ENCODE measurements around the gene POLN. TPM values are rescaled to one million over a fixed set of nuclear protein-coding genes. Genes with fewer than 3 reads are reported as not detected.

POLN gene
- total and polyA plus RNA-seq, 8 donors: 0.29 to 5.1 (median 1.4) TPM; not detected in 2

DNA sequence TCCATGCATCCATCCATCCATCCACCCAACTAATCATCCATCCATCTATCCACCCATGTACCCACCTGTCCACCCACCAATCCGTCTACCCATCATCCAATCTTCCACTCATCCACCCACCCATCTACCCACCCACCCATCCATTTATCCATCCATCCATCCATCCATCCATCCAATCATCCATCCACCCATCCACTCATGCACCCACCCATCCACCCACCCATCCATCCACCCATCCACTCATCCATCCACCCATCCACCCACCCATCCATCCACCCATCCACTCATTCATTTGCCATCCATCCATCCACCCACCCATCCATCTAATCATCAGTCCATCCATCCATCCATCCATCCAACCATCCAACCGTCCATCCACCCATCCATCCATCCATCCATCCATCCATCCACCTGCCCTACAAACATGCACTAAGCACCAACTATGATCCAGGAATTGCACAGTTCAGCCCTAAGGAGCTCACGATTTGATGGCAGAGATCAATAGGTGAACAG lies 41.3 kb upstream of the POLN start:
- H3K27me3 ChIP-seq: no peaks in the 10 kb centered on the region
- no peak overlapping the region for H3K27ac ChIP-seq
- TF ChIP-seq EP300 (IDR thresholded peaks at IDR 0.05): no peak
- no peak for TF ChIP-seq CTCF (IDR thresholded peaks at IDR 0.05)
- no peak for TF ChIP-seq POLR2AphosphoS5 (IDR thresholded peaks at IDR 0.05)
- no peak for TF ChIP-seq POLR2A (IDR thresholded peaks at IDR 0.05)
- H3K4me3 ChIP-seq: no peak overlapping the region
- 93 to 97% (median 96%) methylated on average over 3 of the region's 3 CpGs for WGBS, 5 donors
- no peak for DNase-seq
- H3K36me3 ChIP-seq: peaks cover 0 to 4% (median 0%) of the 10 kb centered on the region in 4 donors
- intact Hi-C loops (cut with DNase I; ENCODE audit: low total_unique reads): no loop called here
- H3K9me3 ChIP-seq: no peaks in the 10 kb centered on the region
- H3K4me1 ChIP-seq: no peaks in the 10 kb centered on the region

DNA sequence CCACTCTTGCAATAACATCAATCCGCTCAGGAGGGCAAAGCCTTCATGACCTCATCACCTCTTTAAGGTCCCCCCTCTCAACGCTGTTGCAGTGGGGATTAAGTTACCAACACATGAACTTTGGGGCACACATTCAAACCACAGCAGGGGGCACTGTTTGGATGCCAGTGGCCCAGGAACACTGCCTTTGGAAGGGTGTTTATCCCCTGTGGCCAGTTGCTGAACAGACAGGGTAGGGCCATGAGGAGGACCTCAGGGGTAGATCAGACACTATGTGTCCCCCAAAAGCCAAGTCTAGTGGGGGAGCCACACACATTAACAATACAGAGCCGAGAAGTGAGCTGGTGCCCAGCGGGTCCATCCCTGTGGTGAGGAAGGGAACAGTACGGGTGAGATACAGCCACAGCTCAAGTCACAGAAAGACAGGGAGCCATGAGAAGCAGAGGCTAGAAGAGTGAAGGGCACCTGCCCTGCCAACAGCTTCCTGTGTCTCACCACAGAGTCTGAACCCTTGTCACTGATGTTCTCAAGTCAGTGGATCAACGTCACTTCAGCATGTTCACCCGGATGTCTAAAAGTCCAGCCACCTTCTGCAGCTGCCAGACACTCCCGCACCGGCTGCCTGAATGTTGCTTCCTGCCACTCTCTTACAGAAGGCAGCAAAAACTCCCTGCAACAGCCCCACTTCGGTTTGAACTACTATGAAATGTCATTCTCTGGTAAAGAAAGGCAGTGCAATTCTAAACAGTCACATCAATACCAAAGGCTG lies 39.8 kb upstream of the POLN start:
- intact Hi-C loops (cut with DNase I; ENCODE audit: low total_unique reads): no loop called here
- DNase-seq: peak; percentile 51 to 78
- Histone ChIP-seq H3K4me1 (no peaks in the 10 kb centered on the region), H3K27me3 (no peaks in the 10 kb centered on the region), H3K27ac (peak overlapping the region in 4 of 5 donors; percentile 3 to 51 (median 14)), H3K36me3 (no peaks in the 10 kb centered on the region), H3K4me3 (no peak overlapping the region), H3K9me3 (no peaks in the 10 kb centered on the region)
- 60 to 78% (median 66%) methylated on average over 8 to 10 of the region's 10 CpGs for WGBS, 5 donors
- TF ChIP-seq POLR2AphosphoS5 (IDR thresholded peaks at IDR 0.05) (peak in 2 of 3 donors; percentile 22 to 57), CTCF (IDR thresholded peaks at IDR 0.05) (no peak)

DNA sequence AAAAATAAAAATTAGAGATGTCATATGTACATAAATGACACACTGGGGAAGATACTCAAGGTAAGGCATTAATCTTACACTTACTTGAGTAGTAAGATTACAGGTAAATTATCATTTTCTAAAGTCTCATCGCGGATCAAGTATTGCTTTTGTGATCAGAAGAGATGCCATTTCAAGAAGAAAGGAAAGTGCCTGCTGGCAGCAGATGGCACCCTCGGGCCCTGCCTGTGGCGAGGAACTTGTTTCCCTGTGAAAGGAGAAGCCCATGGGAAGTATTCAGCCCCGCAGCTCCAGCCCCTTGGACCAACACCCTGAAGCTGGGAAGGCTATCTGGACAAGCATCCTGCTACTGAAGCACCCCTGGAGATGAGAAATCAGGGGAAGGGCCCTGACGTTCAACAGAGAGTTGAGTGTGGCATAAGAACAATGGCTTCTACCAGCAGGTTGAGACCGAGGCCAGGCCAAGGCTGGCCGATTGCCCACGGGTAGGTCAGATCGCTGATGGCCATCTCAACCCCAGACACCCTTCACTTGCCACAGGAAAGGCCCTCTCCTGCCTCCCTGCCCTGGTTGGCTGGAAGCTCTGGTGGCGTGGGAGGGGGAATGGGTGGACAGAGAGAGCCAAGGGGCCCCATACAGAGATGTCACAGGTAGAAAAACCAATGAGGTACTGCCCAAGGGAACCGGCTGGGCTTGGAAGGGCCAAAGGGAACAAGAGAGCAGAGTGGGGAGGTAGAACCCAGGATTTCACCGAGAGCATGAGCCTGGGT lies 38.8 kb upstream of the POLN start:
- no peaks in the 10 kb centered on the region for H3K27me3 ChIP-seq
- peak in 1 of 2 donors; percentile 65 for DNase-seq
- H3K4me1 ChIP-seq: no peaks in the 10 kb centered on the region
- H3K36me3 ChIP-seq: no peaks in the 10 kb centered on the region
- WGBS, 5 donors: 50 to 70% (median 63%) methylated on average over 13 of the region's 13 CpGs
- no peaks in the 10 kb centered on the region for H3K9me3 ChIP-seq
- intact Hi-C loops (cut with DNase I; ENCODE audit: low total_unique reads): no loop called here
- no peak overlapping the region for H3K4me3 ChIP-seq
- H3K27ac ChIP-seq: peak overlapping the region in 3 of 5 donors; percentile 3 to 51 (median 10)
- TF ChIP-seq POLR2AphosphoS5 (IDR thresholded peaks at IDR 0.05): no peak
- peak in 2 of 7 experiments; percentile 19 to 39 for TF ChIP-seq CTCF (IDR thresholded peaks at IDR 0.05)
- TF ChIP-seq POLR2A (IDR thresholded peaks at IDR 0.05): no peak
- no peak for TF ChIP-seq EP300 (IDR thresholded peaks at IDR 0.05)

DNA sequence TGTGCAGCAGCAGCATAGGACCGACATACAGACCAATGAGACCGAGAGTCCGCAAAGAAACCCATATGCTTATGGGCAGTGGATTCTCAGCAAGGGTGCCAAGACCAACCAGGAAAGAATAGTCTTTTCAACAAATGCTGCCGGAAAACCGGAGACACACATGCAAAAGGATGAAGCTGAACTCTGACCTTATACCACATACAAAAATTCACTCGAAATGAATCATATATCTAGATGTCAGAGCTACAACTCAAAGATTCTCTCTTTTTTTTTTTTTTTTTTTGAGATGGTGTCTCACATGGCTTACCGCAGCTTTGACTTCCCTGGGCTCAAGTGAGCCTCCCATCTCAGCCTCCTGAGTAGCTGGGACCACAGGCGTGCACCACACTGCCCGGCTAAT lies 36.0 kb upstream of the POLN start:
- no peaks in the 10 kb centered on the region for H3K27me3 ChIP-seq
- no peak overlapping the region for H3K27ac ChIP-seq
- no peaks in the 10 kb centered on the region for H3K4me1 ChIP-seq
- intact Hi-C loops (cut with DNase I; ENCODE audit: low total_unique reads): no loop called here
- no peak for DNase-seq
- H3K4me3 ChIP-seq: no peak overlapping the region
- 87 to 97% (median 96%) methylated on average over 9 of the region's 9 CpGs for WGBS, 5 donors
- TF ChIP-seq CTCF (IDR thresholded peaks at IDR 0.05): no peak
- no peak for TF ChIP-seq EP300 (IDR thresholded peaks at IDR 0.05)
- TF ChIP-seq POLR2AphosphoS5 (IDR thresholded peaks at IDR 0.05): no peak
- no peak for TF ChIP-seq POLR2A (IDR thresholded peaks at IDR 0.05)
- peaks cover 0 to 9% (median 0%) of the 10 kb centered on the region in 4 donors for H3K36me3 ChIP-seq
- H3K9me3 ChIP-seq: no peaks in the 10 kb centered on the region

Data from stomach (tissue), 9 donors.